HG03521 (cell line): ENCODE measurements around the gene BUB1B.

ENCODE experiments used
- ATAC-seq: cut with Tn5 transposase; IDR thresholded peaks from one replicate; pipeline ENCODE4 v1.9.1; 2021; ENCODE audit warnings: mild to moderate bottlenecking, moderate library complexity; ENCODE audit not compliant: unreplicated experiment

The BUB1B gene

GRCh38 chr15:40182358-40183029, 21.6 kb downstream of the BUB1B start:
- no peak for ATAC-seq

- no peak for ATAC-seq
These were observed 23.0 kb downstream of the BUB1B start for GRCh38 chr15:40183636-40184463.

- no peak for ATAC-seq
These were observed 29.7 kb downstream of the BUB1B start for GRCh38 chr15:40190591-40190990.

GRCh38 chr15:40192942-40193341, 32.1 kb downstream of the BUB1B start:
- no peak for ATAC-seq

GRCh38 chr15:40197434-40197833, 36.6 kb downstream of the BUB1B start:
- ATAC-seq, result no peak

- ATAC-seq, result no peak
These were observed 37.7 kb downstream of the BUB1B start for GRCh38 chr15:40198355-40199085.

- no peak for ATAC-seq
These were observed 43.2 kb downstream of the BUB1B start for GRCh38 chr15:40204100-40204499.

GRCh38 chr15:40217166-40217824, 56.4 kb downstream of the BUB1B start:
- no peak for ATAC-seq

- no peak for ATAC-seq
These were observed 58.9 kb downstream of the BUB1B start for GRCh38 chr15:40219801-40220200.

- ATAC-seq, result no peak
These were observed 61.3 kb downstream of the BUB1B start for GRCh38 chr15:40222131-40222530.

- no peak for ATAC-seq
These were observed 65.9 kb downstream of the BUB1B start for GRCh38 chr15:40226736-40227135.

- ATAC-seq, result no peak
These were observed 68.4 kb downstream of the BUB1B start for GRCh38 chr15:40229316-40229715.

GRCh38 chr15:40229956-40230355, 69.1 kb downstream of the BUB1B start:
- ATAC-seq, result no peak

GRCh38 chr15:40232625-40233070, 71.8 kb downstream of the BUB1B start:
- ATAC-seq, result no peak

GRCh38 chr15:40233727-40234577, 73.1 kb downstream of the BUB1B start:
- no peak for ATAC-seq

GRCh38 chr15:40234783-40235182, 73.9 kb downstream of the BUB1B start:
- ATAC-seq, result no peak

- no peak for ATAC-seq
These were observed 74.5 kb downstream of the BUB1B start for GRCh38 chr15:40235201-40235885.

GRCh38 chr15:40238532-40239403, 77.9 kb downstream of the BUB1B start, which contains the start of gene PAK6:
Gene PAK6, plus strand, starts transcription at chr15:40239063. Its CDS starts 25,723 bp downstream, at chr15:40264786.
- ATAC-seq, result no peak

GRCh38 chr15:40239404-40239692, 78.5 kb downstream of the BUB1B start:
- ATAC-seq, result no peak
